Effector memory CD4-positive, alpha-beta T cell (primary cell): Measurements from ENCODE around the gene POLR2I.
A peak's percentile ranks its signal among the peaks of the same experiment; 100 is the strongest.
"Not testable (repeated sequence)": the region's sequence is repeated elsewhere in the genome, so short reads cannot be mapped to it uniquely, and the experiment has no call there.

Experiments used
- DNase-seq, 3 donors: peaks; one replicate each; pipeline ENCODE4 v3.0.0-alpha.2; 2020
- H3K27ac ChIP-seq: 2 replicates; pipeline ENCODE4 v1.7.0; 2013; ENCODE audit warnings: mild to moderate bottlenecking, low read length, moderate library complexity; ENCODE audit not compliant: insufficient read depth, poor library complexity, severe bottlenecking
- H3K27me3 ChIP-seq: replicated peaks from 2 replicates; pipeline ENCODE4 v1.7.0; 2013; ENCODE audit warnings: mild to moderate bottlenecking, low read length; ENCODE audit not compliant: insufficient read depth, control insufficient read depth, poor library complexity, severe bottlenecking
- H3K36me3 ChIP-seq: 2 replicates; pipeline ENCODE4 v1.7.0; 2013; ENCODE audit warnings: mild to moderate bottlenecking, low read length, moderate library complexity; ENCODE audit not compliant: control insufficient read depth, insufficient read depth
- H3K4me1 ChIP-seq: 2 replicates; pipeline ENCODE4 v1.7.0; 2013; ENCODE audit warnings: low read length, mild to moderate bottlenecking; ENCODE audit not compliant: control insufficient read depth, insufficient read depth, poor library complexity, severe bottlenecking
- H3K4me3 ChIP-seq: 2 replicates; pipeline ENCODE4 v1.7.0; 2013; ENCODE audit warnings: low read length, low read depth, mild to moderate bottlenecking; ENCODE audit not compliant: insufficient read depth, poor library complexity, severe bottlenecking
- H3K9me3 ChIP-seq: 2 replicates; pipeline ENCODE4 v1.7.0; 2013; ENCODE audit warnings: mild to moderate bottlenecking, low read length, moderate library complexity; ENCODE audit not compliant: control insufficient read depth

Gene POLR2I

GRCh38 chr19:36144624-36145023 lies 29.9 kb upstream of the POLR2I start:
- Histone ChIP-seq H3K4me3 (no peak overlapping the region), H3K27me3 (no peaks in the 10 kb centered on the region), H3K9me3 (no peaks in the 10 kb centered on the region), H3K4me1 (peaks cover 5% of the 10 kb centered on the region), H3K36me3 (peaks cover 52% of the 10 kb centered on the region), H3K27ac (no peak overlapping the region)
- DNase-seq: no peak

DNA sequence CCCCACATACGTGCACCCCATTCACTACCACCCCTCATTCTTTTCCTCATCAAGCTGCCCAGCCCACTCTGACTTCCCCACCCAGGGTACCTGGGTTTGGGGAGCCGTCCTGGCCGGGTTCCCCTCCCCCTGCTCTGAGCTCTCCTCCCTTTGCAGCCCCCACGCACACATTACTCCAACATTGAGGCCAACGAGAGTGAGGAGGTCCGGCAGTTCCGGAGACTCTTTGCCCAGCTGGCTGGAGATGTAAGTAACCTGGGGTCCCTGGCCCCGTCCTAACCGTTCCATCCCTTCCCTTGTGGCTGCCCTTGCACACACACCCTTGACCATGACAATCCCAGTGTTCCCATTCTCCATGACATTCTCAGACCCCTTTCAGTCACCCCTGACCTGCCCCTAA lies 27.8 kb upstream of the POLR2I start:
- H3K4me1 ChIP-seq: peaks cover 5% of the 10 kb centered on the region
- H3K27me3 ChIP-seq: no peaks in the 10 kb centered on the region
- H3K27ac ChIP-seq: no peak overlapping the region
- DNase-seq: no peak
- peaks cover 38% of the 10 kb centered on the region for H3K36me3 ChIP-seq
- no peak overlapping the region for H3K4me3 ChIP-seq
- H3K9me3 ChIP-seq: no peaks in the 10 kb centered on the region

GRCh38 chr19:36142046-36142445 lies 27.4 kb upstream of the POLR2I start:
- peaks cover 5% of the 10 kb centered on the region for H3K4me1 ChIP-seq
- no peak overlapping the region for H3K4me3 ChIP-seq
- no peaks in the 10 kb centered on the region for H3K9me3 ChIP-seq
- H3K36me3 ChIP-seq: peaks cover 35% of the 10 kb centered on the region
- no peak for DNase-seq
- H3K27ac ChIP-seq: no peak overlapping the region
- H3K27me3 ChIP-seq: no peaks in the 10 kb centered on the region

DNA sequence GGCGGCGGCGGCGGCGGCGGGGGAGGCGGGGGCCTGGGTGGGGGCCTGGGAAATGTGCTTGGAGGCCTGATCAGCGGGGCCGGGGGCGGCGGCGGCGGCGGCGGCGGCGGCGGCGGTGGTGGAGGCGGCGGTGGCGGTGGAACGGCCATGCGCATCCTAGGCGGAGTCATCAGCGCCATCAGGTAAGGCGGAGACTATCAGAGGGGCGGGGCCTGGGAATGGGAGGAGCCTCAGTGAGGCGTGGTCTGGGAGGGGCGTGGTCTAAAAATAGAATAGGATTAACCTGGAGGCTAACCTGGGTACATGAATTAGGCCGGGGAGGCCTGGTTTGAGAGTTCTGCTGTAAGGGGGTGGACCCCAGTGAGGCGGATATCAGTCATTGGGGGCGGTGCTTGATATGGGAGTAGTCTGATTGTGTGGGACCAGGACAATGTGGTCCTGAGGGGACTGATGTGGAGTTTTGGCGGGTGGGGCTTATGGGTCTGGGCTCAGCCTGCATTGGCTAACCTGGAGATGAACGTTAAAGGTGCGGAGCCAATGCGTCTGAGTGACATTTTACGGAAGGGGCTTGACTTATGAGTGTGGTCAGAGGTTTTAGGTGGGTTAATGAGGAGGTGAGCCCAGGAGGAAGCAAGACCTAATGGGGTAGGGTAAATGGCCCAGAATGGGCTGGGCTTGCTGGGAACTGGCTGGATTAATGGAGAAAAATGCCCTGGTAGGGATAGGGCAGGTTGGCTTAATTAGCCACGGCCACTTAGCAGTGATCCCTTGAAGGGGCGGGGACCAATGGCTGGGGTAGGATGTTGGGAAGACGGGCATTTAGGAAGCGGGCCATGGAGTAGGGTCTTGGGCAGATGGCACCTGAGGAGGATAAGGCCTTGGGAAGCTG lies 26.6 kb upstream of the POLR2I start:
- DNase-seq: peak; percentile 86 to 89 (median 87)
- H3K27ac ChIP-seq: peak overlapping the region; percentile 81
- H3K9me3 ChIP-seq: no peaks in the 10 kb centered on the region
- H3K27me3 ChIP-seq: no peaks in the 10 kb centered on the region
- peaks cover 5% of the 10 kb centered on the region for H3K4me1 ChIP-seq
- H3K36me3 ChIP-seq: peaks cover 27% of the 10 kb centered on the region
- H3K4me3 ChIP-seq: peak overlapping the region; percentile 83

- Histone ChIP-seq H3K4me3 (peak overlapping the region; percentile 83), H3K9me3 (no peaks in the 10 kb centered on the region), H3K27me3 (no peaks in the 10 kb centered on the region), H3K4me1 (peaks cover 5% of the 10 kb centered on the region), H3K27ac (peak overlapping the region; percentile 81), H3K36me3 (peaks cover 19% of the 10 kb centered on the region)
- DNase-seq: peak in 2 of 3 donors; percentile 4 to 12
These were observed 25.8 kb upstream of the POLR2I start for GRCh38 chr19:36140304-36141038.

GRCh38 chr19:36139473-36140303 lies 25.0 kb upstream of the POLR2I start, which contains the start of gene CAPNS1:
Gene CAPNS1 (plus strand): TSS chr19:36140066. CDS start chr19:36141012, 946 bp downstream.
- Histone ChIP-seq H3K27ac (peak within 1 kb of the TSS; percentile 81), H3K36me3 (peaks cover 15% of the 10 kb centered on the region), H3K4me3 (peak within 1 kb of the TSS; percentile 83), H3K27me3 (no peaks in the 10 kb centered on the region), H3K4me1 (peaks cover 5% of the 10 kb centered on the region), H3K9me3 (no peaks in the 10 kb centered on the region)
- DNase-seq: peak; percentile 84 to 87 (median 87)

- peak overlapping the region; percentile 81 for H3K27ac ChIP-seq
- H3K9me3 ChIP-seq: no peaks in the 10 kb centered on the region
- H3K36me3 ChIP-seq: peaks cover 15% of the 10 kb centered on the region
- H3K4me1 ChIP-seq: peaks cover 5% of the 10 kb centered on the region
- no peak for DNase-seq
- no peaks in the 10 kb centered on the region for H3K27me3 ChIP-seq
- peak overlapping the region; percentile 83 for H3K4me3 ChIP-seq
These were observed 24.4 kb upstream of the POLR2I start for GRCh38 chr19:36139120-36139472.

DNA sequence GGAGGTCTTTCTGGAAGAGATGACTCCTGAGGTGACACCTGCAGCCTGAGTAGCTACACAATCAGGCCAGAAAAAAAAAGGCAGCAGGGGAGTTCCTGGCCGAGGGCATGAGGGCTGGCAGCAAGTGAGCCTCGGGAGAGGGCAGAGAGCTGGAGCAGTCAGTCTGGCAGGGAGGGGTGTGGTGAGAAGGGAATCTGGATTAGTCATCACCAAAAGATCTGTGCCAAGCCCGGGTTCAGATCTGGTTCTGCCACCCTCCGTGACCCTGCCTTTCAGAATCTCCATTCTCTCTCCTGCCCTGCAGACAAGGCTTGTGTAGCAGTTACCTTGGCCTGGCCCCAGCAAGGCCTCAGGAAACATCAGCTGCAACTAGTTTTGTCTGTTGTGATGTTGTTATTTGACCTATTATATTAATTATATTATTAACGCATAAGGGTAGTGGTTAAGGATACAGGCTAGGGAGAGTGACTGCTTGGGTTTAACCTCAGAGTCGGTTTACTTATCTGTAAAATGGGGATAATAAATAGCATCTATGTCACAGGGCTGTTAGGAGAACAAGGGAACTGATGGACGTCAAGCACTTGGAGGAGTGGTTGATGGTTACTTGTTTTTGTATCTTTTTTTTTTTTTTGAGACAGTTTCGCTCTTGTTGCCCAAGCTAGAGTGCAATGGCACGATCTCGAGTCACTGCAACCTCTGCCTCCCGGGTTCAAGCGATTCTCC lies 22.4 kb upstream of the POLR2I start:
- no peaks in the 10 kb centered on the region for H3K9me3 ChIP-seq
- no peak overlapping the region for H3K27ac ChIP-seq
- H3K4me1 ChIP-seq: peaks cover 5% of the 10 kb centered on the region
- no peaks in the 10 kb centered on the region for H3K27me3 ChIP-seq
- H3K4me3 ChIP-seq: no peak overlapping the region
- DNase-seq: no peak
- H3K36me3 ChIP-seq: peaks cover 4% of the 10 kb centered on the region

DNA sequence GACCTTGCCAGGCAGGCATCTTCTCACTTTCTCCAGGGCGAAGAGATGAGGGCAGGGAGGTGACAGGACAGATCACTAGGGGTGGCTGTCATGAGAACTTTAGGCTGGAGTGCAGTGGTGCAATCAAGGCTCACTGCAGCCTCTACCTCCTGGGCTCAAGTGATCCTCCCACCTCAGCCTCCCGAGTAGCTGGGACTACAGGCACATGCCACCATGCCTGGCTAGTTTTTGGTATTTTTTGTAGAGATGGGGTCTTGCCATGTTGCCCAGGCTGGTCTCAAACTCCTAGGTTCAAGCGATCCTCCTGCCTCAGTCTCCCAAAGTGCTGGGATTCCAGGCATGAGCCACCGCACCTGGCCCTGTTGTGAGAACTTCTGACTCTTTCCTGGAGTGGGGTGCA lies 20.2 kb upstream of the POLR2I start:
- not testable (repeated sequence) for H3K36me3 ChIP-seq, H3K9me3 ChIP-seq, H3K4me3 ChIP-seq, H3K27me3 ChIP-seq, DNase-seq, H3K4me1 ChIP-seq, H3K27ac ChIP-seq
